Measurements from ENCODE around the gene NUP205.
"Not testable (repeated sequence)": the region's sequence is repeated elsewhere in the genome, so short reads cannot be mapped to it uniquely, and the experiment has no call there.

Gene NUP205

DNA sequence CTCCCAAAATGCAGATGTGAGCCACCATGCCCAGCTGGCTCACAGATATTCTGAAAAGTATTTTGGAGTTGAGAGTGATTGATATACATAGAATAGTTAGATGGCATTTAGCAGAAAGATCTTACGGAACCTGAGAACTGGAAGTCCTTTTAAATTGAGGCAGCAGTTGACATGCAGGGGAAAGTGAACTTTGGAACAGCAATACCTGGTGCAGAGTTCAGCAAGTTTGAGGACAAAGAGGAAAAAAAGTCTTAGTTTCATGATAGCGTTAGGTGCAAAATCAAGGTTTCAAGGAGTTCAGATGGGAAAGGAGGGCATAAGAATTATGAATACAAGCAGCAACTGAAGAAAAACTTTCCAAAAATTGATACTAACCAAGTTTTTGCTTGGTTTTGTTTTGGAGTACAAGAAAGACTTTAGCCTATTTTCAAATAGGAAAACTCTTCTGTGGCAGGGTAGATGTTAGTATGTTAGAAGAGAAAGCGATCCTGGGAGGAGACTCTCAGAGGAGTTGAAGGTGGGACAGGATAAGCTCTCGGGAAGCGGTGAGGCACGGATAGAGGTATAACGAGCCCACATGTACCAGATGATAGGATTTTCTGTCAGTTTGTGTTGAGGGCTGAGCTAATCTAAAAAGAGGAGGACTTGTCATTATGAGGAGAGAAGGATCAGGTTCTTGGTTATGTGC is 76.6 kb downstream of the NUP205 start:
- no peak for DNase-seq

DNA sequence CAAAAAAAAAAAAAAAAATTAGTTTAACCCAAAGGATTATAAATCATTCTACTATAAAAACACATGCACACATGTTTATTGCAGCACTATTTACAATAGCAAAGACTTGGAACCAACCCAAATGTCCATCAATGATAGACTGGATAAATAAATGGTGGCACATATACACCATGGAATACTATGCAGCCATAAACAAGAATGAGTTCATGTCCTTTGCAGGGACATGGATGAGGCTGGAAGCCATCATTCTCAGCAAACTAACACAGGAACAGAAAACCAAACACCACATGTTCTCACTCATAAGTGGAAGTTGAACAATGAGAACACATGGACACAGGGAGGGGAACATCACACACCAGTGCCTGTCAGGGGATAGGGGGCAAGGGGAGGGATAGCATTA is 82.0 kb downstream of the NUP205 start:
- DNase-seq = not testable (repeated sequence)

DNA sequence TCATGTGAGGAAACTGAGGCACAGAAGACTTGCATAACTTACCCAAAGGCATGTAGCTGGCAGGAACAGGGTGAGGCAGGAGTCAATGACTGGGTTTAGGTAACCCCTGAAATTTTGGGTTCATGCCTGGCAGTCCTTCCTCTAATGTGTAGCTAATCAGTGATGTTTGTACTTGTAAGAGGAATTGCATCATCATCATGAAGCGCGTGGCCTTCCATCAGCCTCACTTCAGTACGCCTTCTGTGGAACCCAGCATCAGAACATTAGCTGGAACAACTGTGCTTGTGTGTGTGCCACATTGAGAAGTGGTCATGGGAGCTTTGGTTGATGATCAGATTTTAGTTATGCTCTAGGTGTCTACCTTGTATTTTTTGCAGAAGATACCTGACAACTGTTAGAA is 86.4 kb downstream of the NUP205 start:
- DNase-seq = no peak

DNA sequence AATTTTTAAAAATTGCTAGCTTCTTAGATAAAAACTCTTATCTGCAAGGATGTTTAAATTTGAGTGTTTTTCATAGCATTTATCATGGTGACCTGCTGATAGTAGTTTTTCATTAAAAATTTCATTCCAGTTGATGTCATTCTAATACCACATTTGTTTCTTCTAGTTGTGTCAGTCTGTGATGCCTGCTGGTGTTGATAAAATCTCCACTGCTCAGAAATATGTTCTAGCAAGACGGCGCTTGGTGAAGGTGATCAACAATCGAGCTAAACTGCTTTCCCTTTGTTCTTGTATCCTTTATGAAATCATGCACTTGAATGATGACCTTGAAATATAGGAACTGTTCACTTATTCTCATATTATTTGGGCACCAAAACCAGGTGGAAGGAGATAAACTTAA is 87.0 kb downstream of the NUP205 start:
- no peak for DNase-seq

DNA sequence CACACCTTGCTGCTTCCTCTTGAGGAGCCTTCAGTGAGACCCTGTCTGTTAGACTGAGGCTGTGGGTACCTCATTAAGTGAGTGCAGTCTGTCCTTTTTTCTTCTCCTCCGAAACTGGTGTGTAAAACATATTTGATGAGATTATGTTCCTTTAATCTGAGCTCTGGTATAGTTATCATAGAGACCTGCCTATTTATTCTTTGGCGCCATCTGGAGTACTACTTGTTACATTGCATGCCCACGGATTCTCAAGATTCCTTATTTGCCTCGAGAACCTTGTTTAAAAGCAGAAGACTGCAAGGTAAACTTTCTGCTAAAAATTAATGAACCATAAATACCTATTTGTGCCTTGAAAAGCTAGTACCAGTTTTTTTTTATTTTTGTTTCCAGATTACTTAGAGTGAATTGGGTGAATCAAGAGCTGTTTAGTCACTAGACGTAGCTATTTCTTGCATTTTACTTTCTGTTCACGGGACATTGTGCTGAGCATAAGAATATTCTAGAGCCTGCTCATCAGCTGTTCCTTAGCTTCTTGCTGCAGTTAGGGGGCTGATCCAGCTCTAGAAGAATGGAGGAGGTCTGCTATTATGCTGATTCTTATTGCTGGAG is 87.7 kb downstream of the NUP205 start:
- peak; percentile 42 for DNase-seq

DNA sequence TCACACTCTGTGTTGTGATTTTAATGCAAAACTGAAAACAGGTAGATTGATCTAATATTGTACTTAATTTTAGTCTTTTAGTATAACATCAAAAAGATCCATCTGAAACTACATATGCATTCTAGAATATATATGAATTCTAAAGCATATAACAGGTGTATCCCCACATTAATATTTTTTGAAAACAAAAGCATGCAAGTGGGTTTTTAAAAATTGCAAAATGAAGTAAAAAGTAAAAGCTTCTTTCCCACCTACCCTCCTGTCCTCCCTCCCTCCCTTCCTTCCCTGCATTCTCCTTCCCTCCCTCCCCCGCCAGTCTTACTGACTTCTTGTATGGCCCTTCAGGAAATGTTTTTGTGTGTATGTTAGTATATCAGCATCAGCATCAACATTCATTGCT is 90.0 kb downstream of the NUP205 start:
- DNase-seq = no peak

DNA sequence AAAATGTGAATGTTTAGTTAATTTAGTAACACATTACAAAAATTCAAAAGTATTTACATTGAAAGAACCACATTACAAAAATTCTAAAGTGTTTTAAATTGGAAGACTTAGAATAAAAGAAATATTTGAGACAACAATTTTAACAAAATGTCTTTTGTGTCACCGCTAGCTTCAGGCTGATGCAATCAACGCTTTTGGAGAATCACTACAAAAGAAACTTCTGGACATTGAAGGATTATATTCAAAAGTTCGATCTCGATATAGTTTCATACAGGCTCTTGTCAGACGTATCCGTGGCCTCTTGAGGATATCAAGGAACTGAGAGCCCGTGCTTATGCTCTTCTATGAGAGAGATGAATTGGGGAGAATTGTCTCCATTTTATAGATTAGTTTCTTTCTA is 90.5 kb downstream of the NUP205 start:
- no peak for DNase-seq

DNA sequence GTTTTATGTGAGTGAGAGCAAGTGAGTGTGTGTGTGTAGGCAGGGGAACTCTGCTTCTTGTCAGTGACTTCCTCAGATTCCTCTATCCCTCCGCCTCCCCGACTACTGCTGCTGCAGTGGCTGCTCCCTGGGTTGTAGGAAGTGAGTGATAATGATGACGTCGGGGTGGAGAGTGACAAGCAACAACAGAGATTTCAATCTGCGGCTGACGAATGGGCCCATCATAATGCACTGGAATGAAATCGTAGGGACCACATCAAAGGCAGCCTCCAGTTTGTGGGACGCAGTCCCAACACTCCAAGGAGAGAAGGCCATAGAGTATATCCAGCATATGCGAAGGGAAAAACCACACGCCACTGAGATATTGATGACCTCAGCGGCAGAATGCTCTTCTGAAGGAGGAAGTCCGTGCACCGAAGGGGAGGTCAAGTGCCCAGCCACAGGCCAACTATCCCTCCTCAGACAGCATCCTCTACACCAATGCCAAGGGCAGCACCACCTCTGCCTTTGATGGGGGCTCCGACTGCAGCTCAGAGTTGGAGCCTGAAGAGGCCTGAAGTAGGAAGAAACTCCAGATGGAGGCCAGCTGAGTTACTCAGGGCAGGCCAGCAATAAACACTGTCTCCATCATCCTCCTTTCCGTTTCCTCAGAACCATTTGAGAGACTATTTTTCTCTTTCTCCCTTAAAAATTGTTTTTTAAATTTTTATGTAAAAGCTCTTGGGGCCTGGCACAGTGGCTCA is 93.3 kb downstream of the NUP205 start:
- DNase-seq = peak; percentile 88

DNA sequence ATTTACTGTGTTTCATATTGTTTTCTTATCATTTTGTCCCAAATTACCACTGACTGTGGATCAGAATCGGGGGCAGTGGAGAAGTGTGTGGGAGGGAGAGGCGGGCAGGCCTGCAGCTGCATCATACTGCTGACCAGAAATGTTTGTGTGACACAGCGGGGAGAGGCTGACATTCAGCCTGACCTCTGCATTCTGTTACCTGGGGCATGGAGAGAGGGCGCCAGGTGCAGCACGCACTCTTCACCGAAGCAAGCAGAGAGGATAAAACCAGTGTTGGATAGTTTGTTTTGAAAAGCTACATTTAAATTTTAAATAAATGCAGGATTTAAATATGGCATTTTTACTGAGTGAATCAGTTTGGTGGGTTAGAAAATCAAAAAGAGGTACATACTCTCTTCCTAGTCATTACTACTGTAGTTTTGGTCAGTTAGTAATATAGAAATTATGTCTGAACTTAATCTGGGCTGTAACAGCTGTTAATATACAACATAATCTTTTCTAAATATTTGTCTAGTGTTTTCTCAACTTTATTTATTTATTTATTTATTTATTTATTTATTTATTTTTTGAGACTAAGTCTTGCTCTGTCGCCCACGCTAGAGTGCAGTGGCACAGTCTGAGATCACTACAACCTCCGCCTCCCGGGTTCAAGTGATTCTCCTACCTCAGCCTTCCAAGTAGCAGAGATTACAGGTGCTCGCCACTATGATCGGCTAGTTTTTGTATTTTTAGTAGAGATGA is 95.8 kb downstream of the NUP205 start:
- DNase-seq = no peak

DNA sequence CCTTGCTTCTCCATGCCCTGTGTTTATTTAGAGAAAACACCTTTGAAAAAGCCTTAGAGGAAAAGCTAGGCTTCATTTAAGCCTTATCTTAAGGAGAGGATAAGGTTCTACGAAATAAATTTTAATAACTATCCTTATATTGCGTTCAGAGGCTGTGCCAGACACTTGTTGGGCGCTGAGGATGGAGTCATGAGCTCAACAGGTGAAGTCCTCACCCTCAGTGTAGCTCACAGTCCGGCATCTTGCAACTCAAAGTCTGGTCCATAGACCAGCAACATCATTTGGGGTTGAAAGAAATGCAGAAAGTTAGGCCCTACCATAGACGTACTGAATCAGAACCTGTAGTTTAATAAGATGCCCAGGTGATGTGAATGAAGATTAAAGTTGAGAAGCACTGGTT is 100.8 kb downstream of the NUP205 start:
- DNase-seq = no peak

DNA sequence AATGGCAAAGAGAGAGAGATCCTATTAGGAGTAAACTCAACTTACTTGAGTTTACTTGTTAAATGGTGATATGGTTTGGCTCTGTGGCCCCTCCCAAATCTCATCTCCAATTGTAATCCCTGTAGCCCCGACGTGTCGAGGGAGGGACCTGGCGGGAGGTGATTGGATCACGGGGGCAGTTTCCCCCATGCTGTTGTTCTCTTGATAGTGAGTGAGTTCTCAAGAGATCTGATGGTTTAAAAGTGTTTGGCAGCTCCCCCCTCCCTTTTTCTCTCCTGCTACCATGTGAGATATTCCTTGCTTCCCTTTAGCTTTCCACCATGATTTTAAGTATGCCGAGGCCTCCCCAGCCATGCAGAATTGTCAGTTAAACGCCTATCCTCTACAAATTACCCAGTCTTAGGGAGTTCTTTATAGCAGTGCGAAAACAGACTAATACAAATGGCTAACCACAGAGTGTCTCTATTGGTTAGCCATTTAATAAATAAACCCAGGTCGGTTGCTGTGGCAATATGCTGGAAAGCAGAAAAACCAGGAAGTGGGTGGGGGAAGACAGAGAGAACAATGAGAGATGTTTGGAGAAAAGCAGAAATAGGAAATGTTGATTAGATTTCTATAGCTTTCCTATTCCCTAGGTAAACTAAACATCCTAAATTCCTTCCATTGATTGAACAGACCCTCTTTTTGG is 101.6 kb downstream of the NUP205 start:
- DNase-seq = no peak

DNA sequence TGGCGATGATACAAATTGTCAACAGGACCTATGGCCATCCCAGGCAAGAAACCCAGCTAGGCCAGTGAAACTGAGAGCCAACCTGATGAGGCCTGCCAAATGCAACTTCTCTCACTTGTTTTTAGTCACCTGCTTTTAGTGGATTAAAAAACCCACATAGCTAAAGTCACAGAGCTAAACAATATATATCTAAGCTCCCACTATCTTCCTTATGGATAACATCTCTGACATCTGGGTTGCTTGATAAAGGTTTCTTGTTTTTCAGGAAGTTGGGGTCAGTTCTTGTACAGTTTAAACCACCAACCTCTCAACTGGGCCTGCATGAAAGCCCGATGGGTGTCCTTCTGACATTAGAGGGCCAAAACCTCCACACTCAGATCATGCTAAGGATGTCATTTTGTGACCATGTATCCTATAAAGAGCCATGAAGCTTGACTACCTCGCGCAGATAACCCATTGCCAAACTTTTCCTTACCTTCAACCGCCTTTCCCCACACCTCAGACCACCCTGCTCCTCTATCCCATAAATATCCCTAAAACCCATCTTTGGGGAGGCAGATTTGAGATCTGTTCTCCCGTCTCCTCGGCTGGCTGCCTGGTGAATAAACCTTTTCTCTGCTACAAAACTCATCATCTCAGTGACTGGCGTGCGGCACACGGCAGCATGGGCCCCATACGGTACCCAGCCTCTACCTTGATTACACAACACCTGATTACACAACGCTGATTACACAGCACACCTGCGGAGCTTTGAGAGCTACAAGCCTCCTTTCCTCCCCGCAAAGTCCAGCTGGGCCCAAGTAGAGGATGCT is 103.8 kb downstream of the NUP205 start:
- no peak for DNase-seq

DNA sequence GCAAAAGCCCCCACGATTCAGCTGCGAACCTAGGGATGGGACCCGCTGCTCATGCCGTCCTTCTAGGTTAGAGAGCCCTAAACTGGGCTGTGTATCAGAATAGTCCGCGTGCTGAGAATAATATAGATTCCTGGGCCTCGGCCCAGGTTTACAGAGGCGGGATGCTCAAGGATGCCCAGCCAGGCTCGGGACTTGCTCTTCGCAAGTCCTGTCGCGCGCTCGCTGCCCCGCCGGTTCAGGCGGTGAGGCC is 104.3 kb downstream of the NUP205 start:
- no peak for DNase-seq

DNA sequence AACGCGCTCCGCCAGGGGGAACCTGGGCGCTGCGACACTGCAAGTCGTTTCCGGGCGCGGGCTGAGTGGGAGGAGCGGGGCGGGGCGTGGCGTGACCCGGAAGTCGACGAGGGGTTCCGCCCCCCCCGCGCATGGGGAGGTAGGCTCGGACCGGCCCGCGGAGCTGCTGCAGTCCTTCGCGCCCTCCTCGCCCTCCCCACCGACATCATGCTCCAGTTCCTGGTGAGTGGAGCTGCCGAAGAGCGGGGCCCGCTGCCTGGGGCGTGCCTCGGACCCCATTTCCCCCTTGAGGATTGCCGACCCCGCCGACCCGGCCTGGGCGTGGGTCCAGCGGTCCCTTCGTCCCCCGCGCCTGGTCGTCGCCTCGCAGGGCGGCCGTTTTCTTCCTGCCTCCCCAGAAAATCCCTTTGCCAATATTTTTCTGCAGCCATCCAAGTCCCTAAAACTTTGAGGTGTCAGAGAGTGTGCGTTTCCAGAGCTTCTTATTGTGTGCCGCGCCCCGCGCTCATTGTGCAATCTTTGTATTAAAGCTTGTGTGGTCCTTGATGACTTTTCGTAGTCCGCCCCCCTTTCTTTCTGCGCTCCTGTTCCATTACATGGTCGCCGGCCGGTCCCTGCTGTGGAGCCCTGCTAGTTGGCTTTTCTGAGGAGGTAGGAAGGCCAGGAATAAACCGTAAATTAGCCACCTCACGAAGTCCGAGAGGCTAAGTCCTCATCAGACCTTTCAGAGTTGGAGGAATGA is 104.8 kb downstream of the NUP205 start, which contains the start of gene STMP1:
STMP1 (plus strand) TSS at position 142 of the 742 bp plus-strand sequence.
- DNase-seq = peak; percentile 92

DNA sequence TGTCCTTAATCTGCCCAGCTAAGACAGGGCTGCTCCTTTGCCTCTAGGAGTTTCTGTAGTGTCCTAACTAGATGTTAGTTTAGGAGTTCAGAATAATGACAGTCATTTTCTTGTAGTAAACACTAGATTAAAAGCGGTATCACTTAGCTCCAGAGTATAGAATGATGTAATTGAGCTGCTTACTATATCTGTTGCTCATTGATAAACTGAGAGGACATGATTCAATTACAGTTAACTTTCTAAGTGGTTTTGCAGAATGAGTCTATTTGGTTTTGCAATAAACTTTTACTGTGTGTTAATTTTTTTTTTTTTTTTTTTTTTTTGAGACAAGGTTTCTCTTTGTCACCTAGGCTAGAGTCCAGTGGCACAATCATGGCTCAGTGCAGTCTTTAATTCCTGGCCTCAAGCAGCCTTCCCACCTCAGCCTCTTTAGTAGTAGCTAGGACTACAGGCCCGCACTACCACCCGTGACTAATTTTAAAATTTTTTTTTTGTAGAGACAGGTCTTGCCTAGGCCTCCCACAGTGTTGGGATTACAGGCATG is 106.4 kb downstream of the NUP205 start:
- DNase-seq = peak; percentile 36

DNA sequence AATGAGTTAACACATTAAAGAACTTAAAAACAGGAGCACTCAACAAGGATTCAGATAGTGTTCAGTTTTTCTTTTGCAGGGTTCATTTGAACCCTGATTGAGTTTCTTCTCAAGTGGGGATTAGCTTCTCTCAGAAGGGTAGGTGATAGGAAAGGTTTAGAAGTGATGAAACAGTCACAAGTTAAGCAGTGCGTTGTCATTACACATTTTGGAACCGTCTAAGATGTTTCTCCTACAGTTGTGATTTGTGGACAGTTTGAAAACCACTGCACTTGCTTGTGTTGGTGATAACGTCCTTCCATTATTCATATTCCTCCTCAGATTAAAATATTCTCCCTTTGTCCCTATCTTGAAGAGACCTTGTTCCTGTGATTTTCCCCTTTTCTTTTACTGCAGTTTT is 107.3 kb downstream of the NUP205 start:
- no peak for DNase-seq

DNA sequence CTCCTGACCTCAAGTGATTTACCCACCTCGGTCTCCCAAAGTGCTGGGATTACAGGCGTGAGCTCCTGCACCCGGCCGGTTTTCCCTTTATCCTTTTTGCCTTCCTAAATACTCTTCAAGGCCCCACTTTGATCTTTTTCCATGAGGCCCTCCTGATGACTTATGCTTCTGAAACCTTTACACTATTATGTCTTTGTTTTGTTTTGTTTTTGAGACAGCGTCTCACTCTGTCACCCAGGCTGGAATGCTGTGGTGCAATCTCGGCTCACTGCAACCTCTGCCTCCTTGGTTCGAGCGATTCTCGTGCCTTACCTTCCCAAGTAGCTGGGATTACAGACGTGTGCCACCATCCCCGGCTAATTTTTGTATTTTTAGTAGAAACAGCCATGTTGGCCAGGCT is 108.4 kb downstream of the NUP205 start:
- DNase-seq = peak; percentile 52

DNA sequence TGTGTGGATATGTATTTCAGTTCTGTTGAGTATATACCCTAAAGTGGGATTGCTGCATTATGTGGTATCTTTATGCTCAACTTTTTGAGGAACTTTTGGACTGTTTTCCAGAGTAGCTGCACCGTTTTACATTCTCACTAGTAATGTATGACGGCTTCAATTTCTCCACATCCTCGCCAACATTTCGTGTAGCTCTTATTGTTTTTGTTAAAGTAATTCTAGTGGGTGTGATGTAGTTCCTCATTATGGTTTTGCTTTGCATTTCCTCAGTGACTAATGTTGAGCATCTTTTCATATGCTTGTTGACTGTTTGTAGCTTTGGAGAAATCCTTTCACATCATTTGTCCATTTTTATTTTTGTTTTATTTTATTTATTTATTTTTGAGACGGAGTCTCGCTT is 109.1 kb downstream of the NUP205 start:
- DNase-seq = no peak

DNA sequence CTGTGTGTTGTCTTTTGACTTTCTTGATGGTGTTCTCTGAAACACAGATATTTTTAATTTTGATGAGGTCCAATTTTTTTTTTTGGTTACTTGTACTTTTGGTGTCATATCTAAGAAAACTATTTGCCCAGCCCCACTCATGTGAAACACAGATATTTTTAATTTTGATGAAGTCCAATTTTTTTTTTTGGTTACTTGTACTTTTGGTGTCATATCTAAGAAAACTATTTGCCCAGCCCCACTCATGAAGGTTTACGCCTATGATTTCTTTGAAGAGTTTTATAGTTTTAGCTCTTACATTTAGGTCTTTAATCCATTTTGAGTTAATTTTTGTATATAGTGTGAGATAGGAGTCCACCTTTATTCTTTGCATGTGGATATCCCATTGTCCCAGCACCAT is 109.9 kb downstream of the NUP205 start:
- DNase-seq = not testable (repeated sequence)

DNA sequence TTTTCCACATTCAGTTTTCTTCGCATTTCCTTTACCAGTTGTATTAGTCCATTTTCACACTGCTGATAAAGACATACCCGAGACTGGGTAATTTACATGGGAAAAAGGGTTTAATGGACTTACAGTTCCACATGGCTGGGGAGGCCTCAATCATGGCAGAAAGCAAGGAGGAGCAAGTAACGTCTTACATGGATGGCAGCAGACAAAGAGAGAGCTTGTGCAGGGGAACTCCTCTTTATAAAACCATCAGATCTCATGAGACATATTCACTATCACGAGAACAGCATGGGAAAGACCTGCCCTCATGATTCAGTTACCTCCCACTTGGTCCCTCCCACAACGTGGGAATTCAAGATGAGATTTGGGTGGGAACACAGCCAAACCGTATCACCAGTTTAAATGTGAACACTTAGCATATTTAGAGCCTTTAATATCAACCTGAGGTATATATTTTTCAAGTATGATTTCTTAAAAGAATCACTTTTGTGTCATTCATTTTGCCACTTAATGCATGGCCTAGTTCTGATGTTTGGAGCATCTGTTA is 111.2 kb downstream of the NUP205 start:
- not testable (repeated sequence) for DNase-seq

DNA sequence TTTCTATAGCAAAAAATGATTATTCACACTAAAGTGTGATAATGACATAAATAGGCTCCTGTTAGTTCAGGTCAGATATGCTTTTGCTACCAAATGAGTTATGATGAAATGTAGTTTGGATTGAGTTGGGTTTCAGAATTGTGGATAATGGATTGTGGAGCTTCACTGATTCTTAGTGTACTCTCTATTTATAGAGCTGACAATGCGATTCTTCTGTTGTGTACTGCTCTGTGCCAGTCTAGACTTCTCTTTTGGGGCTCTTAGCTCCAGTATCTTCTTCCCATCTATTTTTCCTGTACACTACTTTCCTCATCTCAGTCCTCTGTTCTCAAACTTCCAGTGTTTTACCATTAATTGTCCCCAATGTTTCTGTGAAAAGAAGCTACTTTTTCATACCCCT is 112.1 kb downstream of the NUP205 start:
- DNase-seq = no peak
